Prostate gland (tissue), 2 donors: ENCODE results near the gene ELMO1. TPM values are rescaled to one million over a fixed set of nuclear protein-coding genes. Genes with fewer than 3 reads are reported as not detected.

Experiments used
- DNase-seq: peaks from one replicate; pipeline ENCODE4 v3.0.0-alpha.2; 2019; ENCODE audit warnings: low spot score
- H3K27ac ChIP-seq, 2 donors: fragments of 200-600 bp; sonication (generic); 2 replicates each; pipeline ENCODE4 v1.5.1; 2017 to 2019
- H3K27me3 ChIP-seq: fragments of 200-600 bp; sonication (generic); replicated peaks from 2 replicates; pipeline ENCODE4 v1.5.1; 2019; ENCODE audit not compliant: insufficient read depth
- H3K36me3 ChIP-seq, 2 donors: fragments of 200-600 bp; sonication (generic); 1 replicate in 1 of 2; 2 replicates in 1 of 2; pipeline versions ENCODE4 v1.5.1 to v1.8.1; 2017 to 2019
- H3K4me1 ChIP-seq: fragments of 200-600 bp; sonication (generic); replicated peaks from 2 replicates; pipeline ENCODE4 v1.5.1; 2019
- H3K4me3 ChIP-seq, 2 donors: fragments of 200-600 bp; sonication (generic); 2 replicates each; pipeline ENCODE4 v1.5.1; 2017 to 2019
- H3K9me3 ChIP-seq: fragments of 200-600 bp; sonication (generic); 2 replicates; pipeline ENCODE4 v1.5.1; 2017
- POLR2A ChIP-seq: fragments of 450-650 bp; IDR thresholded peaks from one replicate; pipeline ENCODE4 v1.6.1; 2016; ENCODE audit warnings: antibody characterized with exemption, mild to moderate bottlenecking
- POLR2AphosphoS5 ChIP-seq: sonication (generic); formaldehyde crosslinking; IDR thresholded peaks from one replicate; pipeline ENCODE4 v1.6.1; 2017; ENCODE audit warnings: antibody characterized with exemption
- WGBS: methylation state at CpG from one replicate; pipeline ENCODE4 v1.1.5; 2018; 5-methylcytosine and 5-hydroxymethylcytosine counted together
- intact Hi-C: fragments of 100-400 bp; cut with DNase I; formaldehyde crosslinking; loops from one replicate; pipeline ENCODE4 v1.14.2; 2022
- total RNA-seq, 2 donors: library from RNA; depleted of rRNA; stranded (reverse); fragments of >200 nt; gene quantifications; one replicate each; pipeline ENCODE4 v1.1.0, GENCODE V29; 2016
- TF ChIP-seq, protein P1 (sequence below), 4 experiments: fragments of 200-600 bp in 2 of 4; fragments of 450-650 bp in 2 of 4; sonication (generic) in 2 of 4; IDR thresholded peaks; 1 replicate in 3 of 4; 2 replicates in 1 of 4; pipeline ENCODE4 v1.5.1; 2016 to 2019; ENCODE audit warnings: antibody characterized with exemption in 4 of 4, mild to moderate bottlenecking in 2 of 4, moderate library complexity in 2 of 4

ELMO1 gene
- total RNA-seq, 2 donors from 2014 or later, result 6.7 to 19.3 TPM

GRCh38 chr7:37193087-37193774, 255.4 kb downstream of the ELMO1 start:
- Histone ChIP-seq H3K36me3 (no peaks in the 10 kb centered on the region), H3K27ac (no peak overlapping the region), H3K4me3 (no peak overlapping the region), H3K9me3 (no peaks in the 10 kb centered on the region), H3K4me1 (no peaks in the 10 kb centered on the region), H3K27me3 (no peaks in the 10 kb centered on the region)
- intact Hi-C loops, result loop anchor here (10.0 kb wide), 1 partner anchor 518 kb away; no protein-coding TSS in a partner anchor
- no peak for TF ChIP-seq POLR2A
- no peak for TF ChIP-seq POLR2AphosphoS5
- TF ChIP-seq, protein P1, sequence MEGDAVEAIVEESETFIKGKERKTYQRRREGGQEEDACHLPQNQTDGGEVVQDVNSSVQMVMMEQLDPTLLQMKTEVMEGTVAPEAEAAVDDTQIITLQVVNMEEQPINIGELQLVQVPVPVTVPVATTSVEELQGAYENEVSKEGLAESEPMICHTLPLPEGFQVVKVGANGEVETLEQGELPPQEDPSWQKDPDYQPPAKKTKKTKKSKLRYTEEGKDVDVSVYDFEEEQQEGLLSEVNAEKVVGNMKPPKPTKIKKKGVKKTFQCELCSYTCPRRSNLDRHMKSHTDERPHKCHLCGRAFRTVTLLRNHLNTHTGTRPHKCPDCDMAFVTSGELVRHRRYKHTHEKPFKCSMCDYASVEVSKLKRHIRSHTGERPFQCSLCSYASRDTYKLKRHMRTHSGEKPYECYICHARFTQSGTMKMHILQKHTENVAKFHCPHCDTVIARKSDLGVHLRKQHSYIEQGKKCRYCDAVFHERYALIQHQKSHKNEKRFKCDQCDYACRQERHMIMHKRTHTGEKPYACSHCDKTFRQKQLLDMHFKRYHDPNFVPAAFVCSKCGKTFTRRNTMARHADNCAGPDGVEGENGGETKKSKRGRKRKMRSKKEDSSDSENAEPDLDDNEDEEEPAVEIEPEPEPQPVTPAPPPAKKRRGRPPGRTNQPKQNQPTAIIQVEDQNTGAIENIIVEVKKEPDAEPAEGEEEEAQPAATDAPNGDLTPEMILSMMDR (IDR thresholded peaks at IDR 0.05), result no peak
- no peak for DNase-seq
- WGBS, result 96% methylated on average over 16 of the region's 16 CpGs

DNA sequence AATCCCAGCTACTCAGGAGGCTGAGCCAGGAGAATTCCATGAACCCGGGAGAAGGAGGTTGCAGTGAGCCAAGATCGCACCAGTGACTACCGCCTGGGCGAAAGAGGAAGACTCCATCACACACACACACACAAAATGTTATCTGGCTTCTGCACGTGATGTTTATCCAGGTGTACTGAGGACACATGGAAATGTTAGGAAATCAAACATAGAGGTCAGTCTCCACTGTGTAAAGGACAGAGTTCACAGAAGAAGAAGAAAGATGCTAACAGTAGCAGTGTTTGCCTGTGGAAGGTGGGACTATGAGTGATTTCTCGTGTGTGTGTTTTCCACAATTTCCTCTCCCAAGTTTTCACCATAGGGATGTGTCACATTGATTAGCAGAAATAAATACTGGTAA, 256.9 kb downstream of the ELMO1 start:
- WGBS, result 94% methylated on average over 6 of the region's 6 CpGs
- intact Hi-C loops, result loop anchor here (10.0 kb wide), 1 partner anchor 517 kb away; no protein-coding TSS in a partner anchor

GRCh38 chr7:37187179-37187578, 261.5 kb downstream of the ELMO1 start:
- H3K9me3 ChIP-seq, result no peaks in the 10 kb centered on the region
- intact Hi-C loops, result no loop called here
- 26% methylated on average over 2 of the region's 2 CpGs for whole genome bisulfite sequencing
- DNase-seq, result no peak
- no peaks in the 10 kb centered on the region for H3K4me1 ChIP-seq
- H3K27me3 ChIP-seq, result no peaks in the 10 kb centered on the region
- TF ChIP-seq POLR2A (no peak), POLR2AphosphoS5 (no peak)
- TF ChIP-seq, protein P1 (IDR thresholded peaks at IDR 0.05), result no peak
- no peaks in the 10 kb centered on the region for H3K36me3 ChIP-seq
- H3K27ac ChIP-seq, result no peak overlapping the region
- H3K4me3 ChIP-seq, result no peak overlapping the region

More for the DNA sequence above, 256.9 kb downstream of the ELMO1 start:
- TF ChIP-seq, protein P1 (IDR thresholded peaks at IDR 0.05), result no peak
- no peak for TF ChIP-seq POLR2AphosphoS5
- no peak for TF ChIP-seq POLR2A
- H3K9me3 ChIP-seq, result no peaks in the 10 kb centered on the region
- no peak overlapping the region for H3K27ac ChIP-seq
- no peaks in the 10 kb centered on the region for H3K4me1 ChIP-seq
- DNase-seq, result no peak
- H3K27me3 ChIP-seq, result no peaks in the 10 kb centered on the region
- no peak overlapping the region for H3K4me3 ChIP-seq
- no peaks in the 10 kb centered on the region for H3K36me3 ChIP-seq

DNA sequence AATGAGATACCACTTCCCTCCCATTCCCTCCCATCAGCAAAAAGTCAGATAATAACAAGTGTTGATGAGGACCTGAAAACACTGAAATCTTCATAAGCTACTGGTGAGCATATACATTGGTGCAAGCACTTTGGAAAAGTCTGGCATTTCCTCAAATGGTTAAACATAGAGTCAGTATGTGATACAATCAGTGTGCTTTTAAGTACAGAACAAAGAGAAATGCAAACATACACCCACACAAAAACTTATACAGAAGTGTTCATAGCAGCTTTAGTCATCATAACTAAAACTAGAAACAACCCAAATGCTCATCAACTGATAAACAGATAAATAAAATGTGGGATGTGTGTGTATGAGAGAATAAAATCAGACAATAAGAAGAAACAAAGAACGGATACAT, 261.9 kb downstream of the ELMO1 start:
- Histone ChIP-seq H3K4me3 (no peak overlapping the region), H3K27ac (no peak overlapping the region), H3K27me3 (no peaks in the 10 kb centered on the region), H3K36me3 (no peaks in the 10 kb centered on the region), H3K4me1 (no peaks in the 10 kb centered on the region), H3K9me3 (no peaks in the 10 kb centered on the region)
- TF ChIP-seq, protein P1 (IDR thresholded peaks at IDR 0.05), result no peak
- TF ChIP-seq POLR2AphosphoS5 (no peak), POLR2A (no peak)
- no peak for DNase-seq
- intact Hi-C loops, result no loop called here
- WGBS, result 71% methylated on average over 1 of the region's 1 CpG

- Histone ChIP-seq H3K4me3 (no peak overlapping the region), H3K4me1 (no peaks in the 10 kb centered on the region), H3K36me3 (no peaks in the 10 kb centered on the region), H3K27me3 (no peaks in the 10 kb centered on the region), H3K9me3 (no peaks in the 10 kb centered on the region), H3K27ac (no peak overlapping the region)
- DNase-seq, result no peak
- TF ChIP-seq, protein P1 (IDR thresholded peaks at IDR 0.05), result no peak
- TF ChIP-seq POLR2A, result no peak
- intact Hi-C loops, result no loop called here
Observed at GRCh38 chr7:37181550-37181932, 267.1 kb downstream of the ELMO1 start.
